Measurements from ENCODE around the gene EHMT2. TPM values are rescaled to one million over a fixed set of nuclear protein-coding genes. Genes with fewer than 3 reads are reported as not detected.
"Not testable (repeated sequence)": the region's sequence is repeated elsewhere in the genome, so short reads cannot be mapped to it uniquely, and the experiment has no call there.

The EHMT2 gene
- total and polyA plus RNA-seq, 2 of the 4 experiments (the other 2 are of a cell fraction), result 38.0 to 51.2 TPM

- Histone ChIP-seq H3K18ac (ENCODE audit: low read depth, low read length) (no peak overlapping the region), H3K27me3 (ENCODE audit: control insufficient read depth, insufficient read depth, low read length) (no peaks in the 10 kb centered on the region), H2AFZ (replicated peaks; ENCODE audit: low read length, poor library complexity) (no peak overlapping the region), H2BK15ac (ENCODE audit: low read depth, low read length) (no peak overlapping the region), H4K5ac (ENCODE audit: low read depth, low read length) (no peak overlapping the region), H2AK9ac (replicated peaks; ENCODE audit: low read depth, low read length, poor library complexity) (no peak overlapping the region), H3K4me2 (ENCODE audit: low read depth, low read length) (no peak overlapping the region), H3K4ac (ENCODE audit: low read depth, low read length) (no peak overlapping the region), H2AK5ac (ENCODE audit: low read depth, low read length) (no peak overlapping the region), H2BK120ac (ENCODE audit: low read depth, low read length) (no peak overlapping the region), H3K79me1 (ENCODE audit: low read depth in 1 of 2, low read length in 2 of 2) (peaks cover 14 to 24% of the 10 kb centered on the region in 2 experiments; a peak in 3 of 4 replicates), H3K14ac (replicated peaks; ENCODE audit: low read depth, low read length) (no peak overlapping the region), H4K20me1 (ENCODE audit: insufficient read depth, low read length) (peaks cover 41% of the 10 kb centered on the region), H3K23ac (ENCODE audit: low read depth, low read length) (no peak overlapping the region), H3K4me3 (ENCODE audit: insufficient read depth, low read depth, low read length) (no peak overlapping the region), H3K4me1 (ENCODE audit: control insufficient read depth, insufficient read depth, low read length) (peaks cover 8% of the 10 kb centered on the region), H3K36me3 (ENCODE audit: control insufficient read depth, insufficient read depth, low read length) (peaks cover 37% of the 10 kb centered on the region), H3K9ac (ENCODE audit: low read depth, low read length) (no peak overlapping the region), H2BK20ac (ENCODE audit: low read depth, low read length) (no peak overlapping the region), H2BK5ac (ENCODE audit: low read depth, low read length, poor library complexity, severe bottlenecking) (no peak overlapping the region), H3K56ac (ENCODE audit: extremely low read depth, insufficient read depth, low read length) (no peak overlapping the region), H4K8ac (ENCODE audit: low read depth in 2 of 2, low read length in 2 of 2) (no peak overlapping the region), H3K27ac (ENCODE audit: insufficient read depth, low read length) (no peak overlapping the region), H3K9me3 (ENCODE audit: control insufficient read depth, insufficient read depth, low read length) (no peaks in the 10 kb centered on the region), H3K9me1 (ENCODE audit: insufficient read depth, low read length) (peaks cover 5% of the 10 kb centered on the region), H4K91ac (ENCODE audit: insufficient read depth, low read depth, low read length) (no peak overlapping the region)
- no CpG with 5 or more reads among the region's 9 CpGs for WGBS, 2 experiments (ENCODE audit: extremely low coverage in 2 of 2, insufficient read length in 1 of 2)
- ATAC-seq (ENCODE audit: low read depth) (no peak), DNase-seq (no peak)
- in situ Hi-C loops (cut with MboI; ENCODE audit: low sequenced_read_pairs) (no loop called here), dilution Hi-C loops (cut with HindIII; ENCODE audit: low sequenced_read_pairs, unreplicated experiment) (no loop called here), intact Hi-C loops (cut with micrococcal nuclease) (no loop called here)
- POLR2A ChIA-PET (ENCODE audit: unreplicated experiment), result no interaction called here
- CTCF ChIA-PET, result no interaction called here
- TF ChIP-seq MAFK (IDR thresholded peaks at IDR 0.05; ENCODE audit: low read depth, low read length) (no peak), MAZ (IDR thresholded peaks at IDR 0.05; ENCODE audit: borderline replicate concordance, low read depth, low read length) (no peak)
- no TSS peak for BruUV-seq (replicated peaks)
These were observed 55.4 kb downstream of the EHMT2 start for GRCh38 chr6:31842053-31842452.

GRCh38 chr6:31839779-31840126, 57.7 kb downstream of the EHMT2 start:
- H3K36me3 ChIP-seq (ENCODE audit: control insufficient read depth, insufficient read depth, low read length), result peaks cover 43% of the 10 kb centered on the region
- H3K27me3 ChIP-seq (ENCODE audit: control insufficient read depth, insufficient read depth, low read length); H2AK5ac ChIP-seq (ENCODE audit: low read depth, low read length); H2AFZ ChIP-seq (replicated peaks; ENCODE audit: low read length, poor library complexity); H3K4me3 ChIP-seq (ENCODE audit: insufficient read depth, low read depth, low read length); H2AK9ac ChIP-seq (replicated peaks; ENCODE audit: low read depth, low read length, poor library complexity); DNase-seq; H3K18ac ChIP-seq (ENCODE audit: low read depth, low read length); ATAC-seq (ENCODE audit: low read depth); H4K5ac ChIP-seq (ENCODE audit: low read depth, low read length); H4K91ac ChIP-seq (ENCODE audit: insufficient read depth, low read depth, low read length); H3K4ac ChIP-seq (ENCODE audit: low read depth, low read length); H3K9me1 ChIP-seq (ENCODE audit: insufficient read depth, low read length); H3K23ac ChIP-seq (ENCODE audit: low read depth, low read length); H4K8ac ChIP-seq (ENCODE audit: low read depth in 2 of 2, low read length in 2 of 2); H3K27ac ChIP-seq (ENCODE audit: insufficient read depth, low read length); H2BK20ac ChIP-seq (ENCODE audit: low read depth, low read length); H3K4me2 ChIP-seq (ENCODE audit: low read depth, low read length); H2BK15ac ChIP-seq (ENCODE audit: low read depth, low read length); H3K56ac ChIP-seq (ENCODE audit: extremely low read depth, insufficient read depth, low read length); intact Hi-C loops (cut with micrococcal nuclease); dilution Hi-C loops (cut with HindIII; ENCODE audit: low sequenced_read_pairs, unreplicated experiment); H3K9me3 ChIP-seq (ENCODE audit: control insufficient read depth, insufficient read depth, low read length); H3K14ac ChIP-seq (replicated peaks; ENCODE audit: low read depth, low read length); H3K9ac ChIP-seq (ENCODE audit: low read depth, low read length); H2BK5ac ChIP-seq (ENCODE audit: low read depth, low read length, poor library complexity, severe bottlenecking); BruUV-seq (replicated peaks); H2BK120ac ChIP-seq (ENCODE audit: low read depth, low read length): not testable (repeated sequence)
- H4K20me1 ChIP-seq (ENCODE audit: insufficient read depth, low read length), result peaks cover 55% of the 10 kb centered on the region
- peaks cover 11% of the 10 kb centered on the region for H3K4me1 ChIP-seq (ENCODE audit: control insufficient read depth, insufficient read depth, low read length)
- ChIA-PET CTCF (interaction anchor here (0.7 kb wide), 1 partner anchor 48 kb away, joined by 3 read pairs; no protein-coding TSS in a partner anchor), POLR2A (ENCODE audit: unreplicated experiment) (interaction anchor here (0.5 to 0.9 kb wide), 2 partner anchors 23 to 1298 kb away, joined by 3 read pairs; partner anchors contain the start of gene NEU1)
- no CpG with 5 or more reads among the region's 8 CpGs for WGBS, 2 experiments (ENCODE audit: extremely low coverage in 2 of 2, insufficient read length in 1 of 2)
- H3K79me1 ChIP-seq (ENCODE audit: low read depth in 1 of 2, low read length in 2 of 2), result peaks cover 22 to 43% of the 10 kb centered on the region in 2 experiments; a peak in 3 of 4 replicates
- in situ Hi-C loops (cut with MboI; ENCODE audit: low sequenced_read_pairs), result loop anchor here (10.0 kb wide), 2 partner anchors 155 to 295 kb away; partner anchors contain the start of genes ATP6V1G2, DDX39B, LY6G5C and NFKBIL1
